Limb (tissue), 2 donors: Measurements from ENCODE around the gene MGLL.

ENCODE experiments used
- DNase-seq, 2 donors: peaks; one replicate each; pipeline ENCODE4 v3.0.0-alpha.2; 2016; ENCODE audit errors: extremely low spot score in 2 of 2

Gene MGLL

DNA sequence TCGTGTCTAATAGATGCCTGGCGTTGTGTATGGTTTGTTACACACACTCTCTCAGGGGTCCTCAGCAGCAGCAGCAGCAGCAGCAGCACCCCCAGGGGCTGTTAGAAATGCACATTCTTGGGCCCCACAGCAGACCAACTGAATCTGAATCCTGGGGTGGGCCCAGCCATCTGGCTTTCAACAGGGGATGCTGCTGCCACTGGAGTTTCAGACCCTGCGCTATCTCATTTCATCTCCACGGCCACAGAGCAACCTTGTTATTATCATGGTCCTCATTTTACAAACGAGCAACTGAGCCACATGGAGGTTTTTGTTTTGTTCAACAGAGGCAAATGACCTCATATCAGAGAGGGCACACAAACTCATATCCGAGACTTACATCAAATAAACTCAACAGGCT lies 47.7 kb downstream of the MGLL start:
- no peak for DNase-seq

DNA sequence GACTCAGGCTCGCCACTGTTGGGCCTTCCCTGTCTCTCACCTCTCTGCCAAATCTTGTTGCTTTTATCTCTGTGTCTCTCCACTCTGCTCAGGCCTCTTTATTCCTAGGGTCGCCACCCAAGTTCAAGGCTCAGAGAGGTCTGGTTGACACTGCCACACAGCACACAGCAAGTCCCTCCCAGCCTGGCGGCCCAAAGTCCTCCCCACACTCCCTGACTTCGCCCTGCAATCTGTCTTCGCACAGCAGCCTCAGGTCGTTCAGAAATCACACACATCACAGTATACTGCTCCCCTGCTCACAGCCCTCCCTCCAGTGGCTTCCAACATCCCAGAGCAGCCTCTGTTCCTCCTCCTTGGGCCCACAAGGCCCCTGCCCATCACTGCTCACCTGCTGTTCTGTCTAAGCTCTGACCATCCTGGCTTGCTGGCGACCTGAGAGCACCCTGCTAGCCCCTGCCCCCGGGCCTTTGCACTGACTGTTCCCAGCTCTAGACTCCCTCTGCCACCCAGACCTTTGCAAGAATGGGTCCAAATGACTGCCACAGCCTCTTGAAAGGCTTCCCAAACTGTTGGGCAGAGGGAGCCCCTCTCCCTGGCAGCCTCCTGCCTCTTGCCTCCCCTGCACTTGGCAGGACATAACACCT lies 48.4 kb downstream of the MGLL start:
- no peak for DNase-seq

DNA sequence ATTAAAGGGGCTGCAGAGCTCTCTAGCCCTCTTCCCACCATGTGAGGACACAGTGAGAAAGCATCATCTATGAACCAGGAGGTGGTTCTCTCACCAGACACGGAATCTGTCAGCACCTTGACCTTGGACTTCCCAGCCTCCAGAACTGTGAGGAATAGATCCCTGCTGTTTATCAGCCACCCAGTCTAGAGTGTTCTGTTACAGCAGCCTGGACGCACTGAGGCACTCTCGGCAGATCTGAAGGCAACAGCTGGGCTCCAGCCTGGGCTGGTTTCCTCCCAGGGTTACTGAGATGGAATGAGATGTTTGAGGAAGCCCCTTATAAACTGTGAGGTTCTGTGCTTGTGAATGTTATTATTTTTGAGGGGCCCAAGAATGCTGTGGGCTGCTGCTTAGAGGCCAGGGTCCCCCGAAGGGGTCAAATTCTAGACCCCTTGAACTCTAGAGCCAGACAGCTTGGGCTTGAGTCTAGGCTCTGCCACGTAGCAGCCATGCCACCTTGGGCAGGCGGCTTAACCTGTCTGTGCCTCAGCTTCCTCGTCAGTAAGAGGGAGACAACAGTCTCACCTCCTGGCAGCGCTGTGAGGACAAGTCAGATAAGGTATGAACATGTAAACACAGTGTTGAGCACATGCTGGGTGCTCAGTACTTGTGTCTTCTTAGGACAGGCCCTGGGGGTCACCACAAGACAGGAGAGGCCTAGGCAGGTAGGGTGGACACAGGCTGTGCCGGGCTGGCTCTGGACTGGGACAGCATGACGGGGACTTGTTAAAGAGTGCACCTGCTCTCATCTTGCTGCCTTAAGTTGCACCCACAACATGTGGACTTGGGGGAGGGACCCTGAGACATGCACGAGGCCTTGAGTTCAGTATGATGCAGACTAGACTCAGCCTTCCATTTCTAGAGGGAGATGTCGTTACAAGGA lies 49.2 kb downstream of the MGLL start:
- DNase-seq, result no peak

DNA sequence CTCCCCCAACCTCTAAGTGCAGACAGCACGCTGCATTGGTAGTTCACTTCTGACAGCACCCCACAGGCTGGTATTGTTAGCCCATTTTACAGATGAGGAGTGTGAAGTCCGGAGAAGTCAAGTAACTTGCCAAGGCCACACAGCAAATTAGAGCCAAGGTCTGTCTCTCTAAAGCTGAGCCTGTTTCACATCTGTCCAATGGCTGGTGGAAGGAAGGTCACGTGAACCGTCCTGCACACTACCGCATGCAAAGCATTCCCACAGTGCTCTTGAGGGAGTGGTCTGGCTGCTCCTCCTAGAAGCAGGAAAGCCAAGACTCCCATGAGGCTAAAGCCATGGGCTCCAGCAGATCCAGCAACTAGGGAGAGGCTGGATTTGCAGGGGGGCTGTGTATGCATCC lies 50.0 kb downstream of the MGLL start:
- no peak for DNase-seq

DNA sequence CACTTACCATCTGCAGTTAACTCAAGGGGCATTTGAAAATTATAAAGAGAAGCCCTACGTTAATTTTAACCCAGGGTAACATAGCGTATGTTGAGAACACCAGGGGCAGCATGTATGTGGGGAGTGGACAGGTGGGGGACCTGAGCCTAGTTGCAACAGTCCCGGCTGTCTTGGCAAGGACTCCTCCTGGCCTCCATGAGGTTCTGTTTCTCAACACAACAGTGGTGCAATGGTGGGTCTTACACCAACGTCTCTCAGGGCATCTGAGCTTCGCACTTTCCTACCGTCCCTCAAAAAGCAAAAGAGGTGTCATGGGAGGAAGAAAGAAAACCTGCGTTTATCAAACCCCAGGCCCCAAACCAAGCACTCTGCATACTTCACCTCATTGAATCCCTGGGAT lies 50.6 kb downstream of the MGLL start:
- no peak for DNase-seq

DNA sequence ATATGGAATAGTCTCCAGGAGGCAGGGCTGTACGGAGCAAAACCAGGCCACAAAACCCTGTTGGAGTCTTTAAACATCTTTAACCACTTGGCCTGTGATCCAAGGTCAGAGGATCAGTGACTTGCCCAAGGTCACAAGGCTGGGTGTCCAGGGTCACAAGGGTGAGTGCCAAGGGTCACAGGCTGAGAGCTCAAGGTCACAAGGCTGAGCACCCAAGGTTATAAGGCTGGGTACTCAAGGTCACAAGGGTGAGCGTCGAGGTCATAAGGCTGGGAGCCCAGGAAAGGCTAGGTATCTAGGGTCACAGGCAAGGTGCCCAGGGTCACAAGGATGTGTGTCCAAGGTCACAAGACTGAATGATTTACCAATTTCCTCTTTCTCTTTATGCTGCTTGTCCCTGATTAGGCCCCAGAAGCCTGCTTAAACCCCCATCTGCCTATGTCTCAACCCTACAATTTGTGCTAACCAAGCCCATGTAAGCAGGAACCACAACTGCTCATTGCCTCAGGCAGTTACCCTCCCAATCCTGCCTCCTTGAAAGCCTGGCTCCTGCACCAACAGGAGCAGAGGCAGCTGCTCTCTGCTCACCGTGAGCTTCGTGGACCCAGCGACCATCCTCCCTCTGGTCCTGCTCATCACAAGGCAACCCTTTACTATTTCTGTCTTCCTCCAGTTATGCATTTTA lies 51.5 kb downstream of the MGLL start:
- no peak for DNase-seq

DNA sequence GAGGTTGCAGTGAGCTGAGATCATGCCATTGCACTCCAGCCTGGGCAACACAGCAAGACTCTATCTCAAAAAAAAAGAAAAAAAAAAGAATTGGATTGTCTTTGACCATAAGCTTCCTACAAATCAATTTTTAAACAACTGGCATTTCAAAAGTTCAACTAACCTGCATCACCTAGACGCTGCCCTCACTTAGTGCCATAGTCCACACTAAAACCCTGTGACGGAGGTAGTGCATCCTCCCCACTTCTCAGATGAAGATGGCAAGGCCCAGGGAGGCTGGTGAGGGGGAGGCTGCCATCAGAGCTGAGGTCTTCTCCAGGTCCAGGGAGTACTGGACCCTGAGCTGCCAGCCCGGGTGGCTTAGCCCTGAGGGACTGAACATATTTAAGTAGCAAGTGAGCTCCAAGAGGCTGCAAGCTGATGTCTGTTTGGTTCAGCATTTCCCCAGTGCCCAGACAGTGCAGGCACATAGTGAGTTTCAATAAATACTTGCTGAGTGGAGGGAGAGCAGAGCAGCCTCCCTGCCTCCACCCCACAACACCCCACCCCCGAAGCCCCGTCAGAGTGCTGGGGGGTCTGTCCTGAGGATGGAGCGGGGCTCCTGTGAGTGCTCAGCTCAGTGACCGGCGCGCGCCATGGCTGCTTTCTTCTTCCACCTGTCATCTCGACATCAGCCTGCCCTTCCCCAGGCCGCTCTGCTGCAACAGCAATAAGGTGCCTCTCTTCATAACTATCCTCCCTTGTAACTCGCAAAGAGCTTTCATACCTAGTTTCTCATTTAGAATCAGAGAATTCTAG lies 52.8 kb downstream of the MGLL start:
- DNase-seq, result no peak

DNA sequence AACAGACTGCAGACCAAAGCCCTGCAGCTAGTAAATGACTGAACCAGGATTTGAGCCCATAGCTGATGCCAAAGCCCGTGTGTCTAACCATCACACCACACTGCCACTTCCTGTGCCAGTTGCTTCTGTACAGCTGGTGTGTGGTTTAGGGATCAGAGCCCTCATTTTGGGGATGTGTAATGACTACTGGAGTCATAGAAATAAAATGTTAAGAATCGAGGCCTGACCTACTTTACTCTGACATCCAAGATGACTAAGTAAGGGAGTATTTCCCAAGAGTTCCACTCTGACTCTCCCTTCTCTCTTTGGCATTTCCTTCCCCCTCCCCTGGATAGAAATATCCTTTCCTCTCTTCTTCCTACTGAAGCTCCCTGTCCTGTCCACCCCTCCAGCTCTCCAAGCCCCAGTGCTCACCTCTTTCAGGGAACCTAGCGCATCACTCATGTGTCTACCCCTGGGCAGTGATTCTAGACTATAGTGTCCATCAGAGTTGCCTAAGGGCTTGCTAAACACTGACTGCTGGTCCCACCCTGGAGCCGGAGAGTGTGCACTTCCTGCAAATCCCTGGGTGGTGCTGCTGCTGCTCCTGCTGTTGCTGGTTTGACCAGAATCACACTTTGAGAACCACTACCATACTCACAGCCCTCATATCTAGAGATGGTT lies 53.8 kb downstream of the MGLL start:
- no peak for DNase-seq

DNA sequence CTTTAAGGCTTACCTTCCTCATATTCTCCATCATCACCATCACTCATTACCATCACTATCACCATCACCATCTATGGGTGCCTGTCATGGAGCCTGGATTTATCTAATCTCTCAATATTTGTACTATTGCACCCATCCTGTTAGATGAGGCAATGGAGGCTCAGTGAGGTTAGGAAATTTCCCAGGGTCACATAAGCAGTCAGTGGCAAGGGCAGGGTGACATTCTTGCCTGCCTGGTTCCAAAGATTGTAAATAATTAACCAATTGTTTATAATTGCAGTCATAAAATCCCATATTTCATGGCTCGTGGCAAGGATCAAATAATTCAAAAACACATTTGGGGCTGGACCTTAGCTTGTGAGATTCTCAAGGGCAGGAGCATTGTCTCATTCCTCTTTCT lies 55.2 kb downstream of the MGLL start:
- no peak for DNase-seq

DNA sequence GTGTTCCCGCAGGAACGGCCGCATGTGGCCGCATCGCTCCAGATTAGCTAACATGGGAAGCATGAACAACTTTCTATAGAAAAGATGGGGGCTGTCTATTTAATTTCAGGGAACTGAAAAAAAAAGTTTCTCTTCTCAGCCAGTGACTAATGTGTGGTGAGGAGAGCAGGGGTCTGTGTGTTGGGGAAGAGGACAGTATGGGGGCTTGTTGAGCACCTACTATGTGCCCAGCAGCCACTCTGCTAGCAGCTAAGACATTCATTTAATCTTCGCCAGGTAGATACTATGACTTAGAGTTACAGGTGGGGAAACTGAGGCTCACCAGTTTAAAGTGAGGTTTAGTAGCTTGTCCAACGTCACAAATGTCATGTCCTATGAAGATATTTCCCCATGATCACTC lies 56.6 kb downstream of the MGLL start:
- DNase-seq, result no peak

DNA sequence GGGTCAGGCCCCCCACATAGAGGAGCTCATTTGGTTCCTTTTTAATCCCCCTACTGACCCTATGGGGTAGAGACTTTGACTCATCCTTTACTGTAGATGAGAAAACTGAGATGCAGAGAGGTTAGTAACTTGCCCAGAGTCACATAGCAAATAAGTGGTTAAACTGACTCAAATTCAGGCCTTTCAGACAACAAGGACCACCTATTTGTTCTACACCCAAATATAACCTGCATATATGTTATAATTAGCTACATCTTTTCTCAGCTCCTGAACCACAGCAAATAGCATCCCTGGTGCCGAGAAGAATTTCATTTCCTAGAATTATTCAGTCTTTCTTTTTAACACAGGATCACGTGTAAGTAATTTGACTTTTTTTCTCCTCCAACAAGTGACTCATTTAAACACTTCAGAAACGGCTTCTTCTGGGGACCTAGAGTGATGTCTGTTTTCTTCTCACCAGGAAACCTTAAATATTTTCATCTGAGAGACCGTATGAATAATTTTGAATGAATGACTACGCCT lies 57.4 kb downstream of the MGLL start:
- no peak for DNase-seq

DNA sequence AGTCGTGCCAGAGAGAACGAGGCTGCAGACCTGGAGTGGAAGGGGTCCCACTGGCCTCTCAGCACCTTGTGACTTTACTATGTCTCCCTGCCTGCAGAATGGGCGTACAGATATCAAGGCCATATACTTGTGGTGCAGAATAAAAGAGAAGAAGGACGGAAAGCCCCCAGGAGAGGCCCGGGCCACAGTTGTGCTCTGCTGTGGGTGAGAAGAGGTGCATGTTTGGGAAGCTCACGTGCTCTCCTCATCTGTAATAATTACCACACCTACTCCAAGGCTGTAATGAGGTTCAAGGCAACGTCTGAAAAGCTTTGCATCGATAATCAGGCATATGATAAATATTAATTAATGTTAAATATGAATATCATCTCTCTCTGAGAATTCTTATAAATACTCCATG lies 58.0 kb downstream of the MGLL start:
- no peak for DNase-seq

DNA sequence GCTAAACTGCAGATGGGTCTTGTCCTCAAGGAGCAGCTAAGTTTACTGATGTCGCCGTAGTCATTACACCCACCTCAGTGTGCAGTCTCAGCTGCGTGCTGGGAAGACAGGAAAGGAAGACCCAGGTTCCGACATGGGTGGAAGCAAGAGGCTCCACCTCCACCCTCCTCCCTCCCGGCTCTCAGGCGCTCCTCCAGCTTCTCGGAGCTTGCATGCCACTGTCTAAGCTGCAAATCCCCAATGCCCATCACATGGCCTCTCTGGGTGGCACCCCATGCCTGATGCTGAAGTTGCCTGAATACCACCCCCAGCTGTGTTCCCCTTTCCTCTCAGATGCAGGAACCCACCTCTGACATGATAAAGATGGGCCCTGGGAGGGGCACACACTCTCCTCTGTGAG lies 58.5 kb downstream of the MGLL start:
- DNase-seq, result no peak

DNA sequence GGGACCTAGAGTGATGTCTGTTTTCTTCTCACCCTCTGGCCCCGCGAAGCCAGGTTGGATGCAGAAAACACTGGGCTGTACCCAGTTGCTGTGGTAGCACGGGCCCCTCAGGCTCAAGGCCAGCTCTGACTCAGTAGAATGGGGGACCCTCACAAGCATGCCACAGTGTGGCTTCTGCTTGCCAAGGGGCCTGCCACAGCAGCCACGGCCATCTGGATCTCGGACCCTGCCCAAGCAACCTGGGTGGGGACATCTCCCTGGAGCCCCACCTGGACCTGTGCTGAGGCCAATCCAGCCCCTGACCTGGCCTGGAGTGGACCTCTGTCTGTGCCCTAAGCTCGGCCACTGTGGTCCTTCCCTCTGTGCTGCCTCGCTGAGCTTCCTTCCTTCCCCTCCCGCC lies 59.0 kb downstream of the MGLL start:
- DNase-seq, result no peak

DNA sequence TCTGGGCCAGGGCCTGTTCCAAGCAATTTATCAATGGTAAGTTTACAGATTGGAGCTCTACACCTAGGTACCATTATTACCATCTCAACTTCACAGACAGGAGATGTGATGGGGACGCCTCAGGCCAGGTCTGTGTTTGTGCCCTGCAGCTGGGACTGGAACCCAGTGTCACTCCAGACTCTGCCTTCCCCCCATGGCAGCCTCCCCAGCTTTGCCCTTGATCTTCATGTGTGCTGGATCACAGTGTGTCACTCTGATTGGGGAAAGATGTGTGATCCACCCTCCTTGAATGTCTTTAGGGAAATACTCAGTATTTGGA lies 59.6 kb downstream of the MGLL start:
- no peak for DNase-seq

DNA sequence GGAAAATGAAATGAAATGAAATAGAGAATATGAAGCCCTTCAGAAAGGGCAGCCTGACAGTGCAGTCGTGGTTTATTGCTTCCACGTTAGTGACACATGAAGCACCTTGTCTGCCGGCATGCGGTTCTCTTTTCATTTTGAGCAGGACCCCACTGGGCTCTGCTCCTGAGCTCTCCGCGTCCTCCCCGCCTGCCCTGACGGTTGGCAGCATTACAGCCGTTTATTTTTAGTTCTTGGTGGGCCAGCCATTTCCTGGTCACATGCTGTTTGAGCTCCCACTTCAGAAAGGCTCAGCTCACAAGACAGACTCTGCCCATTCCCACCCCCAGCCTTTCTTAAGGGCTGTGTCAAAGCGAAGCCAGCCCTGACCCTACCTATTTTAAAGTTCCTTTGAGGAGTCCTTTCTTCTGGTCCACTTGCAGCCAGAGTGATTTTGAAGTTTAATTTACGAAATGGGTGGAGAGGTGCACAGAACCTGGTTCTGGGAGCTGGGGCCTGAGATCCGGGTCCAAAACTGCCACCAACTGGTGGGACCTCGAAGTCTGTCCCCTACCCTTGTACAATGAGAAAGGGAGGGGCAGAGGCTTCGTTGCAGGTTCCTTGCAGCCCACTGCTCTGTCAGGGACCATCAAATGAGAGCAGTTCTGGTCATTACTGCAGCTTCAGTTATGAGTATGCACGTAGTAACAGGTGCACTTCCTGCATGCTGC lies 60.1 kb downstream of the MGLL start:
- no peak for DNase-seq

DNA sequence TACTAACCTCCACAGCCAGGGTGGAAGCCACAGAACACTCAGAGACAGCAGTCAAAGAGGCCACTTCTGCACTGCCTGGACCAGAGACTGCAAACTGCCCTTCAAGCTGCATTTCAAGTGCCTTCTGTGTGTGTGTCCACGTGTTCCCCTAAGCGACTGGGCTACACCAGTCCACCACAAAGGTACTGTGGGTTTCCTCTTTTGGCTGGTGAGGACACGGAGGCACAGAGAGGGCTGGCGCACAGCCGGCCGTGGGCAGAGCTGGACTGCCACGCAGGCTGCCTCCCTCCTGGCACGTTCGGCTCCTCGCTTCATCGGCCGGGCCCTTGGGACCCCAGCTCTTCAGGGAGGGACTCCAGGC lies 60.9 kb downstream of the MGLL start:
- DNase-seq, result no peak

DNA sequence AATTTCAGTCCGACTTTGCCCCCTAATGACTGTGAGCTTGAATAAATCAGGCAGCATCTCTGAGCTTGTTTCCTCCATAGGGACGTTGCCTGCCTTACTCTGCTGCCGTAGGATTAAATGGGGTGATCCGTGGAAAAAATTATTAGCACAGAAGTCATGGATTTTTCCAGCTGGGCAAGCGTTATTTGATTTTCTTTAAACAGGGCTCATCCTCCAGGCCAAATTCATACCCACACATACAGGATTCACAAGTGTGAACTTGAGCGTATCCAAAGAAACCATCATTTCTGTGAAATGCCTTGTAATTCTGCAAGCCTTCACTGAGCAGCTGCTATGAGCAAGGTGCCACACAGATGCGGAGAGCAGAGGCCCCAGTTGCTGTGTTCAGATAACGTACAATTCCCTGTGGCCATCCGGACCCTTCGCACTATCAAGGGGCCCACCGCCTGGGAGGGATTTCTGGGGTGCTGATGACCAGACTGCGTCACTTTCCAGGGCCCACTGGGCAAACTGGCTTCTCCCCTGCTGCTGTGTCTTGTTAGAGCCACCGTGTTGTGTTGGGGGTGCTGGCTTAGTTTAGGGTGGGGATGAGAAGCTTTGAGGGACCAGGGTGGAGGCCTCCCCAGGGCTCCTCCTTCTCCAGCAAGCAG lies 61.4 kb downstream of the MGLL start:
- DNase-seq, result no peak

DNA sequence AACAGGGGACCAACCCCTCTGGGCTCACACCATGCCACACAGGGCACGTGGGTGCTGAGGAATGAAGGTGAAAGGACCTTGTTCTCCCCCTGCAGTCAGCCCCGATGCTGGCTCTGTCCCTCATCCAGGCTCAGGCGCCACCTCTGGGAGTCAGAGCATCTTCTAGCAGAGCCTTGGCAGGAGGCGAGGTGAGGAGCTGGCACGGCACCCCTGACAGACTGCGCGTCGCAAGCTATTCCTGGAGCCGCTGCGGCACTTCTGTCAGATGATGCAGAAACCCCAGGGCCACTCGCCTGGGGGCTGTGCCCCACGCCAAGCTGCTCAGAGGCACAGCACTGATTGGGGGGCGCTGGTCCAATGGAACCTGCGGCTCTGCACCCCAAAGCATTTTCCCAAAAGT lies 62.0 kb downstream of the MGLL start:
- DNase-seq, result no peak

DNA sequence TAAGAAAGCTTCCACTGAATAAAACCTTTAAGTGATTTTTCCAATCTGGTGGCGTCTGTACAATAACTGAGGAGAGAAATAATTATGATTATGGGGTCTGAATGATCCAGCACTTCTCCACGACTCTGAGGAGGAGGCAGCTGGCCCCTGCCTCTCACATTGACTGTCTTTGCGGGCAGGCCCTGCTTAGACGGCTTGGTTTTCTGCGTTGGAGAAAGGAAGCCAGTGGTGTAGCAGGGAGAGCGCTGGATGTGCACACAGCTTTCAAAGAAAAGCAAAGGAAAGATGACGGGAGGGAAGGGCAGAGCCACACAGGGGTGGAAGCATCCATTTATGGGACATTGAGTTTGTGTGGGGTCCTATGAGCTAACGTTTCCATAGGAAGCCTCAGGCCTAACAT lies 62.5 kb downstream of the MGLL start:
- DNase-seq, result no peak
